Natural killer cell (primary cell): ENCODE results near the gene METRNL. TPM values are rescaled to one million over a fixed set of nuclear protein-coding genes. Genes with fewer than 3 reads are reported as not detected.

Source experiments
- ATAC-seq, 3 donors: fragments of 150-1000 bp in 2 of 3; fragments of 200-7000 bp in 1 of 3; cut with Tn5 transposase; 1 replicate in 1 of 3; 2 replicates in 2 of 3; pipeline ENCODE4 v1.10.0; 2021; ENCODE audit warnings: mild to moderate bottlenecking in 2 of 3, moderate library complexity in 2 of 3
- DNase-seq, 2 donors: peaks; one replicate each; pipeline versions ENCODE4 v3.0.0 to v3.0.0-alpha.2; 2013 to 2021; ENCODE audit warnings: mixed read lengths in 1 of 2
- H3K27ac ChIP-seq: one replicate; pipeline ENCODE4 v1.5.1; 2013; ENCODE audit warnings: mild to moderate bottlenecking, low read length
- H3K27me3 ChIP-seq: one replicate; pipeline ENCODE4 v1.6.1; 2013; ENCODE audit warnings: low read length; ENCODE audit not compliant: control insufficient read depth, insufficient read depth
- H3K36me3 ChIP-seq: one replicate; pipeline ENCODE4 v1.6.1; 2013; ENCODE audit warnings: low read length; ENCODE audit not compliant: control insufficient read depth, insufficient read depth
- H3K4me1 ChIP-seq: one replicate; pipeline ENCODE4 v1.6.1; 2013; ENCODE audit warnings: low read length; ENCODE audit not compliant: control insufficient read depth, insufficient read depth
- H3K4me3 ChIP-seq: one replicate; pipeline ENCODE4 v1.5.1; 2013; ENCODE audit warnings: low read length
- H3K9me3 ChIP-seq: one replicate; pipeline ENCODE4 v1.6.1; 2013; ENCODE audit warnings: low read length; ENCODE audit not compliant: control insufficient read depth, insufficient read depth
- H3K27ac Mint-ChIP-seq, 2 donors: one replicate each; pipeline ENCODE4 v1.8.0; 2022; ENCODE audit warnings: mild to moderate bottlenecking in 2 of 2, mixed read lengths in 2 of 2, moderate library complexity in 1 of 2
- H3K27me3 Mint-ChIP-seq, 2 donors: one replicate each; pipeline ENCODE4 v1.8.0; 2022; ENCODE audit warnings: low read depth in 2 of 2, mixed read lengths in 2 of 2
- H3K36me3 Mint-ChIP-seq: one replicate; pipeline ENCODE4 v1.8.0; 2022; ENCODE audit warnings: mixed read lengths
- H3K4me1 Mint-ChIP-seq, 2 donors: one replicate each; pipeline ENCODE4 v1.8.0; 2022; ENCODE audit warnings: mixed read lengths in 2 of 2
- H3K4me3 Mint-ChIP-seq: one replicate; pipeline ENCODE4 v1.8.0; 2022; ENCODE audit warnings: mild to moderate bottlenecking, moderate library complexity, mixed read lengths
- H3K9me3 Mint-ChIP-seq, 2 donors: one replicate each; pipeline ENCODE4 v1.8.0; 2022; ENCODE audit warnings: mixed read lengths in 2 of 2
- CTCF ChIP-seq: fragments of 200-600 bp; IDR thresholded peaks from one replicate; pipeline ENCODE4 v1.8.0; 2022; ENCODE audit warnings: antibody characterized with exemption
- WGBS: methylation state at CpG from one replicate; pipeline ENCODE4 v1.1.7; 2013; ENCODE audit warnings: missing lambda C conversion rate; ENCODE audit not compliant: insufficient coverage; 5-methylcytosine and 5-hydroxymethylcytosine counted together
- intact Hi-C: fragments of 100-400 bp; cut with micrococcal nuclease; formaldehyde crosslinking; loops from one replicate; pipeline ENCODE4 v1.14.2; 2022
- total RNA-seq, 4 donors: library from RNA; stranded (reverse); fragments of 120-200 nt in 1 of 4; gene quantifications; one replicate each; pipeline versions ENCODE4 v1.2.3 to v1.2.4, GENCODE V29; 2013 to 2022

METRNL gene
- total RNA-seq, 3 donors from 2014 or later (not counting 1 experiment from before 2014, with no cell fraction given) = 227 to 390 (median 325) TPM

GRCh38 chr17:83124871-83125514 is 45.6 kb downstream of the METRNL start:
- peaks cover 29 to 33% of the 10 kb centered on the region in 2 donors for H3K27me3 Mint-ChIP-seq
- H3K4me3 Mint-ChIP-seq = peak overlapping the region; percentile 58
- no peaks in the 10 kb centered on the region for H3K36me3 Mint-ChIP-seq
- DNase-seq = peak in 1 of 2 donors; percentile 75
- no peak for TF ChIP-seq CTCF
- peaks cover 18% of the 10 kb centered on the region for H3K27me3 ChIP-seq
- H3K27ac ChIP-seq = peak overlapping the region; percentile 66
- peak overlapping the region; percentile 82 to 86 for H3K27ac Mint-ChIP-seq
- intact Hi-C loops = no loop called here
- H3K9me3 ChIP-seq = no peaks in the 10 kb centered on the region
- H3K4me1 ChIP-seq = peaks cover 43% of the 10 kb centered on the region
- H3K4me3 ChIP-seq = no peak overlapping the region
- peaks cover 38 to 55% of the 10 kb centered on the region in 2 donors for H3K4me1 Mint-ChIP-seq
- WGBS = 23% methylated on average over 24 of the region's 24 CpGs
- H3K36me3 ChIP-seq = no peaks in the 10 kb centered on the region
- H3K9me3 Mint-ChIP-seq = no peaks in the 10 kb centered on the region
- peak in 2 of 3 donors; percentile 32 to 63 for ATAC-seq

- WGBS = 15% methylated on average over 21 of the region's 21 CpGs
- peak overlapping the region; percentile 82 to 86 for H3K27ac Mint-ChIP-seq
Measured at GRCh38 chr17:83125515-83126274, 46.3 kb downstream of the METRNL start.

GRCh38 chr17:83126275-83126811 is 46.9 kb downstream of the METRNL start:
- Mint-ChIP-seq H3K36me3 (no peaks in the 10 kb centered on the region), H3K27me3 (peaks cover 22 to 25% of the 10 kb centered on the region in 2 donors), H3K9me3 (no peaks in the 10 kb centered on the region), H3K4me3 (no peak overlapping the region), H3K27ac (peak overlapping the region in 1 of 2 donors; percentile 82), H3K4me1 (peaks cover 31 to 47% of the 10 kb centered on the region in 2 donors)
- Histone ChIP-seq H3K4me3 (no peak overlapping the region), H3K27ac (peak overlapping the region; percentile 31), H3K36me3 (no peaks in the 10 kb centered on the region), H3K4me1 (peaks cover 36% of the 10 kb centered on the region), H3K9me3 (no peaks in the 10 kb centered on the region), H3K27me3 (peaks cover 18% of the 10 kb centered on the region)
- WGBS = 89% methylated on average over 12 of the region's 12 CpGs
- no peak for TF ChIP-seq CTCF
- intact Hi-C loops = no loop called here
- ATAC-seq (no peak), DNase-seq (no peak)

More at GRCh38 chr17:83125515-83126274, 46.3 kb downstream of the METRNL start:
- ATAC-seq (peak; percentile 46 to 72 (median 60)), DNase-seq (peak in 1 of 2 donors; percentile 69)
- H3K4me1 ChIP-seq = peaks cover 37% of the 10 kb centered on the region
- no peaks in the 10 kb centered on the region for H3K36me3 Mint-ChIP-seq
- intact Hi-C loops = no loop called here
- H3K9me3 ChIP-seq = no peaks in the 10 kb centered on the region
- no peaks in the 10 kb centered on the region for H3K36me3 ChIP-seq
- TF ChIP-seq CTCF = no peak
- H3K4me1 Mint-ChIP-seq = peaks cover 31 to 48% of the 10 kb centered on the region in 2 donors
- peak overlapping the region; percentile 58 for H3K4me3 Mint-ChIP-seq
- peak overlapping the region; percentile 66 for H3K27ac ChIP-seq
- H3K9me3 Mint-ChIP-seq = no peaks in the 10 kb centered on the region
- peaks cover 22 to 26% of the 10 kb centered on the region in 2 donors for H3K27me3 Mint-ChIP-seq
- no peak overlapping the region for H3K4me3 ChIP-seq
- peaks cover 18% of the 10 kb centered on the region for H3K27me3 ChIP-seq
